Measurements from ENCODE around the gene ARHGEF33.

Gene ARHGEF33

DNA sequence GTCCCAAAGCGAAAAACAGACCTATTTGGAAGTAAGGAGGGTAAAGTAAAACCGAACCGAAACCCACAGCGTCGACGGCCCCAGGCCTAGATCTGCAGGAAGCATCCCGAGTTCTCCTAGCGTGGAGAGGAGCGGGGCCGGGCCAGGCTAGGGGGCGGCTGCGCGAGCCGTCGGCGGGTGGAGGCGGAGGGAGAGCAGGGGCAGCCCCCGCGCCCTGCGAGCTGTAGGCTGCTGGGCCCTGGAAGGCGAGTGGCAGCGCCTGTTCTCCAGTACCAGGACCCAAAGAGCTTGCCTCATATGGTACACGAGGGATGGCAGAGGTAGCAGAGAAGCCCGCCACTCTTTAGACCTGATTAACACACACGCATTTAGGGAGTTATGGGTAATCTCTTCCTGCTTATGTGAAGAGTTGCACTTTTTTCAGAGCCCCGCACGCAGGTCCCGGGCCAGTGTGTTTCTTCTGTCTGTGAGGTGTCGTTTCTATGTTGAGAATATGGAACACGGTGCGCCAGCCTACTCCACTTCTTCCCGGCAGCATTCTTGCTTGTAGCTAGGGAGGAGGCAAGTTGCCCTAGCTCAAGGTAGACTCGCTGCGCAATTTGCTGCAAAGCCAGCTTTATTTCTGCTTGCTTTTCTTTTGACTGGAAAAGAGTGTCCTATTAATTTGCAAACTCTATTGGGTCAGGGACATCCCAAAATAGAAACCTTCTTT lies 71.1 kb downstream of the ARHGEF33 start:
- DNase-seq (ENCODE audit: low read depth), result no peak
- TF ChIP-seq POLR2A (IDR thresholded peaks at IDR 0.05; ENCODE audit: extremely low read depth, insufficient read length), result no peak
- TF ChIP-seq, protein P1, sequence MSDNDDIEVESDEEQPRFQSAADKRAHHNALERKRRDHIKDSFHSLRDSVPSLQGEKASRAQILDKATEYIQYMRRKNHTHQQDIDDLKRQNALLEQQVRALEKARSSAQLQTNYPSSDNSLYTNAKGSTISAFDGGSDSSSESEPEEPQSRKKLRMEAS (IDR thresholded peaks at IDR 0.05; ENCODE audit: low read depth, low read length), result no peak
- no peak for TF ChIP-seq MYC (IDR thresholded peaks at IDR 0.05; ENCODE audit: low read depth, low read length)
- TF ChIP-seq, protein P2, sequence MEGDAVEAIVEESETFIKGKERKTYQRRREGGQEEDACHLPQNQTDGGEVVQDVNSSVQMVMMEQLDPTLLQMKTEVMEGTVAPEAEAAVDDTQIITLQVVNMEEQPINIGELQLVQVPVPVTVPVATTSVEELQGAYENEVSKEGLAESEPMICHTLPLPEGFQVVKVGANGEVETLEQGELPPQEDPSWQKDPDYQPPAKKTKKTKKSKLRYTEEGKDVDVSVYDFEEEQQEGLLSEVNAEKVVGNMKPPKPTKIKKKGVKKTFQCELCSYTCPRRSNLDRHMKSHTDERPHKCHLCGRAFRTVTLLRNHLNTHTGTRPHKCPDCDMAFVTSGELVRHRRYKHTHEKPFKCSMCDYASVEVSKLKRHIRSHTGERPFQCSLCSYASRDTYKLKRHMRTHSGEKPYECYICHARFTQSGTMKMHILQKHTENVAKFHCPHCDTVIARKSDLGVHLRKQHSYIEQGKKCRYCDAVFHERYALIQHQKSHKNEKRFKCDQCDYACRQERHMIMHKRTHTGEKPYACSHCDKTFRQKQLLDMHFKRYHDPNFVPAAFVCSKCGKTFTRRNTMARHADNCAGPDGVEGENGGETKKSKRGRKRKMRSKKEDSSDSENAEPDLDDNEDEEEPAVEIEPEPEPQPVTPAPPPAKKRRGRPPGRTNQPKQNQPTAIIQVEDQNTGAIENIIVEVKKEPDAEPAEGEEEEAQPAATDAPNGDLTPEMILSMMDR (IDR thresholded peaks at IDR 0.05; ENCODE audit: low read depth, low read length), result no peak
- H3K4me3 ChIP-seq (ENCODE audit: low read depth, low read length), result no peak overlapping the region

DNA sequence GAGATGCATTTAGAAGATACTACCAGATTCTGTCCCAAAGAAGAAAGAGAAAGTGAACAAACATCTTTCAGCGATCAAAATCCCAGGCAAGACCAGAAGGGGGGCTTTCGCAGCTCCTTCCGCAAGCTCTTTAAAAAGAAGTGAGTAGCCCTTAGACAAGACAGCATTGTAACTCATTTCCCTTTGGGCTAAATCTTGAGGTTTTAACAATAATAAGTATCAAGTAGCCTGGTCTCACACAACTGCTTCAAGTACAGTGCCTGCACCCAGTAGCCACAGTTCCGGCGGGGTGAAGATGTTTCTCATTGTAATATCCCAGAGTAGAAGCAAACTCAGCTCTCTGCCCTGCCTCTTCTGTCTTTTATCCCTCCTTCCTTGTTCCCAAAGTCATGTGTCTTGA lies 76.3 kb downstream of the ARHGEF33 start:
- no peak for TF ChIP-seq MYC (IDR thresholded peaks at IDR 0.05; ENCODE audit: low read depth, low read length)
- TF ChIP-seq, protein P1 (IDR thresholded peaks at IDR 0.05; ENCODE audit: low read depth, low read length), result no peak
- no peak for TF ChIP-seq POLR2A (IDR thresholded peaks at IDR 0.05; ENCODE audit: extremely low read depth, insufficient read length)
- TF ChIP-seq, protein P2 (IDR thresholded peaks at IDR 0.05; ENCODE audit: low read depth, low read length), result no peak
- no peak overlapping the region for H3K4me3 ChIP-seq (ENCODE audit: low read depth, low read length)
- DNase-seq (ENCODE audit: low read depth), result no peak

DNA sequence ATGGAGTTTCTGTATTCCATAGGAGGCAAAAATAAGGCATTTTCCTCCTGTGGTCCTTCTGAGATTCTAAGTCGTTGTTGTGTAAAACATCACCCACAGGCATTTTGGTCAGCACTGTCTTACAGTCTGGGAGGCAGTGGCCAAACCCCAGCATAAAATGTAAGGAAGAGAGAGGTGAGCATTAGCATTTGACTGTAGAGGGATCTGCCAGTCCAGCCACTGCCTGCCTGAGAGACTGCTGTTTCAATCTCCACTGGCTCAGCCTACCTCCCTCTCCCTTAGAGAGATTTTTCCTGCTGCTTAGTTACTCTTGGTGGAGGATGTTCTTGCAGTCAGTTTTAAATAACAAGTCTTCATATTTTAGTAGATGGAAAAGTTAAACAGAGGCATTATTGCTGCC lies 77.0 kb downstream of the ARHGEF33 start:
- TF ChIP-seq, protein P1 (IDR thresholded peaks at IDR 0.05; ENCODE audit: low read depth, low read length), result no peak
- TF ChIP-seq POLR2A (IDR thresholded peaks at IDR 0.05; ENCODE audit: extremely low read depth, insufficient read length) (no peak), MYC (IDR thresholded peaks at IDR 0.05; ENCODE audit: low read depth, low read length) (no peak)
- TF ChIP-seq, protein P2 (IDR thresholded peaks at IDR 0.05; ENCODE audit: low read depth, low read length), result no peak
- DNase-seq (ENCODE audit: low read depth), result no peak
- H3K4me3 ChIP-seq (ENCODE audit: low read depth, low read length), result no peak overlapping the region

DNA sequence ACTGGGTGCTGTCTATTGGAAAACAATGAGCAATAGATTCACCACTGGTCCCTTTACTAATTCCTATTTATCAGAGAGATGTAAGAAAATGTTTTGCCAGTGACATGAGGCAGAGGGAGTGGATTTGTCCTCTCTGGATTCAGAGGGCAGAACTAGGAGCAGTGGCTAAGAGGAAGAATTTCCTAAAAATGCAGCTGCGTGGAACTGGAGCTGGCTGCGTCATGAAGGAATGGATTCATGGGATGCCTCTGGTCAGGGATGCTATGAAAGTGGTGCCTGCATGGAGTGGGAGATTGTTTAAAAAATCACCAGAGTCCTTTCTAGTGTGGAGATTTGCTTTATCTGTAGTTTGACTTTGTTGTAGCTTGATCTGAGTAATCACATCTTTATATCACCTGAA lies 78.3 kb downstream of the ARHGEF33 start:
- H3K4me3 ChIP-seq (ENCODE audit: low read depth, low read length), result no peak overlapping the region
- TF ChIP-seq MYC (IDR thresholded peaks at IDR 0.05; ENCODE audit: low read depth, low read length) (no peak), POLR2A (IDR thresholded peaks at IDR 0.05; ENCODE audit: extremely low read depth, insufficient read length) (no peak)
- TF ChIP-seq, protein P2 (IDR thresholded peaks at IDR 0.05; ENCODE audit: low read depth, low read length), result no peak
- TF ChIP-seq, protein P1 (IDR thresholded peaks at IDR 0.05; ENCODE audit: low read depth, low read length), result no peak
- DNase-seq (ENCODE audit: low read depth), result no peak

DNA sequence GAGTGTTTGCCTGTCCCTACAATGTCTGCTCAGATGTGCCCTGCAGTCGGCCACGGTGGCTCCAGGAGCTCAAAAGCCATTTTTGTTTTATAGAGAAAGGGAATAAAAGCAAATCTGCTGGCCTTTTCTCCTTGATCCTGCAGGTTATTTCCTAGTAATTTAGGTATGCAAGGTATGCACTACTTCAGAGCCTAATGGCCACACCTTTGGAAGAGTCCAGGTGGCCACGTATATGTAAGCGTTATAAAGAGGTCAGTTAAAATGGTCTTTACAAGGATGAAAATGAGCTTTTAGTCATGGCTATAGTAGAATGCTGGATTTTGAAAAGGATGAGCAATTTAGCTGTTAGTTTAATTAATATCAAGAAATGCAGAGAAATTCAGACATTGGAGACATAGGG lies 81.7 kb downstream of the ARHGEF33 start:
- no peak overlapping the region for H3K4me3 ChIP-seq (ENCODE audit: low read depth, low read length)
- DNase-seq (ENCODE audit: low read depth), result no peak
- TF ChIP-seq MYC (IDR thresholded peaks at IDR 0.05; ENCODE audit: low read depth, low read length) (no peak), POLR2A (IDR thresholded peaks at IDR 0.05; ENCODE audit: extremely low read depth, insufficient read length) (no peak)
- TF ChIP-seq, protein P1 (IDR thresholded peaks at IDR 0.05; ENCODE audit: low read depth, low read length), result no peak
- TF ChIP-seq, protein P2 (IDR thresholded peaks at IDR 0.05; ENCODE audit: low read depth, low read length), result no peak
